Erythroblast (primary cell): ENCODE data around the gene STK39.

Source experiments
- GATA1 ChIP-seq: IDR thresholded peaks from 2 replicates; pipeline ENCODE4 v1.6.1; 2011; ENCODE audit warnings: low read depth, mild to moderate bottlenecking, control low read depth, low read length, moderate library complexity
- POLR2A ChIP-seq: IDR thresholded peaks from 2 replicates; pipeline ENCODE4 v1.6.1; 2011; ENCODE audit warnings: mild to moderate bottlenecking, low read length

DNA sequence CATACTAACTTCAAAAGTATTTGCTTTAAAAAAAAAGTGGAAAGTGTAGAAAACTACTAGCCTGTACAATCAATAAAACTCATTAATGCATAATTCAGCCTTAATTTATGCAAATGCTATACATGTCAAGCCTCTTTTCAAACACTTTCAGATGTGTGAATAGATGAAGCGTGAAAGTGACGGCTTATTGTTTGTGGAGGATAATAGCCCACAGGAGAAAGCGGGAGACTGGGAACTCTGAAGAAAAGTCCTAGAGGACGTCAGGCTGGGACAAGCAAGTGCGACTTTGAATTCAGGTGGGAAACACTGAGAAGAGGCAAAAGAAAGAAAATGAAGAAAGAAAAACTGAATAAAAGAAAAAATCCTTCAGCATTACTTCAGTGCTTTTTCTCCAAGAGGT is 108.5 kb downstream of the STK39 start:
- no peak for TF ChIP-seq POLR2A
- TF ChIP-seq GATA1: no peak
